ENCODE results near the gene PDE2A.

The PDE2A gene

GRCh38 chr11:72673943-72674828 is at the start of gene PDE2A:
PDE2A (minus strand) TSS chr11:72674422; CDS start chr11:72674207, 215 bp downstream.
- DNase-seq (ENCODE audit: low read depth in 2 of 2) = no peak

- no peak for DNase-seq (ENCODE audit: low read depth in 2 of 2)
Measured at GRCh38 chr11:72723508-72723907, 49.3 kb upstream of the PDE2A start.

- DNase-seq (ENCODE audit: low read depth in 2 of 2) = peak; percentile 70 to 73
Measured at GRCh38 chr11:72722050-72722748, 48.0 kb upstream of the PDE2A start.

GRCh38 chr11:72721689-72722049 is 47.4 kb upstream of the PDE2A start:
- DNase-seq (ENCODE audit: low read depth in 2 of 2) = no peak

GRCh38 chr11:72721276-72721675 is 47.1 kb upstream of the PDE2A start:
- no peak for DNase-seq (ENCODE audit: low read depth in 2 of 2)

- DNase-seq (ENCODE audit: low read depth in 2 of 2) = no peak
Measured at GRCh38 chr11:72720784-72721183, 46.6 kb upstream of the PDE2A start.

GRCh38 chr11:72720047-72720446 is 45.8 kb upstream of the PDE2A start:
- no peak for DNase-seq (ENCODE audit: low read depth in 2 of 2)

- no peak for DNase-seq (ENCODE audit: low read depth in 2 of 2)
Measured at GRCh38 chr11:72719551-72719950, 45.3 kb upstream of the PDE2A start.

GRCh38 chr11:72719144-72719543 is 44.9 kb upstream of the PDE2A start:
- DNase-seq (ENCODE audit: low read depth in 2 of 2) = no peak

GRCh38 chr11:72718101-72718501 is 43.9 kb upstream of the PDE2A start:
- no peak for DNase-seq (ENCODE audit: low read depth in 2 of 2)

GRCh38 chr11:72716788-72717435 is 42.7 kb upstream of the PDE2A start:
- no peak for DNase-seq (ENCODE audit: low read depth in 2 of 2)

- DNase-seq (ENCODE audit: low read depth in 2 of 2) = no peak
Measured at GRCh38 chr11:72716290-72716689, 42.1 kb upstream of the PDE2A start.

GRCh38 chr11:72712841-72713240 is 38.6 kb upstream of the PDE2A start:
- DNase-seq (ENCODE audit: low read depth in 2 of 2) = no peak

- no peak for DNase-seq (ENCODE audit: low read depth in 2 of 2)
Measured at GRCh38 chr11:72712168-72712751, 38.0 kb upstream of the PDE2A start.

- DNase-seq (ENCODE audit: low read depth in 2 of 2) = no peak
Measured at GRCh38 chr11:72711141-72711540, 36.9 kb upstream of the PDE2A start.

GRCh38 chr11:72710278-72710677 is 36.1 kb upstream of the PDE2A start:
- no peak for DNase-seq (ENCODE audit: low read depth in 2 of 2)

GRCh38 chr11:72709478-72710238 is 35.4 kb upstream of the PDE2A start:
- no peak for DNase-seq (ENCODE audit: low read depth in 2 of 2)

GRCh38 chr11:72707032-72707431 is 32.8 kb upstream of the PDE2A start:
- DNase-seq (ENCODE audit: low read depth in 2 of 2) = no peak

- no peak for DNase-seq (ENCODE audit: low read depth in 2 of 2)
Measured at GRCh38 chr11:72706579-72706978, 32.4 kb upstream of the PDE2A start.

- no peak for DNase-seq (ENCODE audit: low read depth in 2 of 2)
Measured at GRCh38 chr11:72705442-72706365, 31.5 kb upstream of the PDE2A start.
